ENCODE results near the gene FOXO4. TPM values are rescaled to one million over a fixed set of nuclear protein-coding genes. Genes with fewer than 3 reads are reported as not detected.

Gene FOXO4
- total RNA-seq, 1 donor from 2014 or later, result 16.4 TPM

GRCh38 chrX:71057848-71058530 is 37.7 kb upstream of the FOXO4 start:
- Mint-ChIP-seq H3K36me3 (ENCODE audit: low read depth, unreplicated experiment) (peaks cover 12% of the 10 kb centered on the region), H3K4me3 (ENCODE audit: unreplicated experiment) (no peak overlapping the region), H3K4me1 (ENCODE audit: unreplicated experiment) (no peaks in the 10 kb centered on the region), H3K9me3 (ENCODE audit: unreplicated experiment) (no peaks in the 10 kb centered on the region), H3K27me3 (ENCODE audit: unreplicated experiment) (no peaks in the 10 kb centered on the region), H3K27ac (ENCODE audit: unreplicated experiment) (no peak overlapping the region)
- DNase-seq (ENCODE audit: low spot score), result no peak
- no peak for TF ChIP-seq CTCF (IDR thresholded peaks at IDR 0.05; ENCODE audit: unreplicated experiment)

GRCh38 chrX:71060127-71060526 is 35.5 kb upstream of the FOXO4 start:
- no peaks in the 10 kb centered on the region for H3K4me1 Mint-ChIP-seq (ENCODE audit: unreplicated experiment)
- no peak for DNase-seq (ENCODE audit: low spot score)

GRCh38 chrX:71067089-71067488 is 28.6 kb upstream of the FOXO4 start:
- no peaks in the 10 kb centered on the region for H3K9me3 Mint-ChIP-seq (ENCODE audit: unreplicated experiment)
- H3K4me3 Mint-ChIP-seq (ENCODE audit: unreplicated experiment), result peak overlapping the region; percentile 98
- peaks cover 4% of the 10 kb centered on the region for H3K36me3 Mint-ChIP-seq (ENCODE audit: low read depth, unreplicated experiment)
- no peak for DNase-seq (ENCODE audit: low spot score)
- no peaks in the 10 kb centered on the region for H3K27me3 Mint-ChIP-seq (ENCODE audit: unreplicated experiment)
- no peak overlapping the region for H3K27ac Mint-ChIP-seq (ENCODE audit: unreplicated experiment)
- TF ChIP-seq CTCF (IDR thresholded peaks at IDR 0.05; ENCODE audit: unreplicated experiment), result no peak
- peaks cover 10% of the 10 kb centered on the region for H3K4me1 Mint-ChIP-seq (ENCODE audit: unreplicated experiment)

More at GRCh38 chrX:71060127-71060526, 35.5 kb upstream of the FOXO4 start:
- Mint-ChIP-seq H3K27ac (ENCODE audit: unreplicated experiment) (no peak overlapping the region), H3K36me3 (ENCODE audit: low read depth, unreplicated experiment) (peaks cover 12% of the 10 kb centered on the region), H3K9me3 (ENCODE audit: unreplicated experiment) (no peaks in the 10 kb centered on the region), H3K27me3 (ENCODE audit: unreplicated experiment) (no peaks in the 10 kb centered on the region), H3K4me3 (ENCODE audit: unreplicated experiment) (no peak overlapping the region)
- TF ChIP-seq CTCF (IDR thresholded peaks at IDR 0.05; ENCODE audit: unreplicated experiment), result no peak

GRCh38 chrX:71067712-71068043 is 28.0 kb upstream of the FOXO4 start:
- Mint-ChIP-seq H3K4me3 (ENCODE audit: unreplicated experiment) (peak overlapping the region; percentile 98), H3K36me3 (ENCODE audit: low read depth, unreplicated experiment) (peaks cover 2% of the 10 kb centered on the region), H3K27ac (ENCODE audit: unreplicated experiment) (peak overlapping the region; percentile 81), H3K27me3 (ENCODE audit: unreplicated experiment) (no peaks in the 10 kb centered on the region), H3K9me3 (ENCODE audit: unreplicated experiment) (no peaks in the 10 kb centered on the region), H3K4me1 (ENCODE audit: unreplicated experiment) (peaks cover 10% of the 10 kb centered on the region)
- TF ChIP-seq CTCF (IDR thresholded peaks at IDR 0.05; ENCODE audit: unreplicated experiment), result no peak
- DNase-seq (ENCODE audit: low spot score), result no peak

- Mint-ChIP-seq H3K9me3 (ENCODE audit: unreplicated experiment) (no peaks in the 10 kb centered on the region), H3K27me3 (ENCODE audit: unreplicated experiment) (no peaks in the 10 kb centered on the region), H3K27ac (ENCODE audit: unreplicated experiment) (peak within 1 kb of the TSS; percentile 81), H3K4me3 (ENCODE audit: unreplicated experiment) (peak within 1 kb of the TSS; percentile 98), H3K36me3 (ENCODE audit: low read depth, unreplicated experiment) (no peaks in the 10 kb centered on the region), H3K4me1 (ENCODE audit: unreplicated experiment) (peaks cover 10% of the 10 kb centered on the region)
- TF ChIP-seq CTCF (IDR thresholded peaks at IDR 0.05; ENCODE audit: unreplicated experiment), result no peak
- peak; percentile 77 for DNase-seq (ENCODE audit: low spot score)
Observed at GRCh38 chrX:71068044-71068918, 27.4 kb upstream of the FOXO4 start, which contains the start of gene SNX12. Gene SNX12 (minus strand): TSS chrX:71068334. CDS start chrX:71068306, 28 bp downstream.
